ENCODE results near the gene MKI67.

The MKI67 gene

GRCh38 chr10:128068398-128069285 is 57.6 kb downstream of the MKI67 start:
- DNase-seq = no peak
- no peak for TF ChIP-seq CTCF (IDR thresholded peaks at IDR 0.05; ENCODE audit: low read depth, low read length, missing control alignments)
- Histone ChIP-seq H3K4me3 (ENCODE audit: low read depth, low read length) (no peak overlapping the region), H3K36me3 (replicated peaks) (peaks cover 35% of the 10 kb centered on the region), H3K27me3 (replicated peaks) (no peaks in the 10 kb centered on the region), H3K27ac (no peak overlapping the region)
- in situ Hi-C loops (cut with HindIII; ENCODE audit: low pct_ligation_motif_present, low sequenced_read_pairs) = no loop called here

GRCh38 chr10:128067691-128068397 is 58.4 kb downstream of the MKI67 start:
- H3K27ac ChIP-seq = no peak overlapping the region
- TF ChIP-seq CTCF (IDR thresholded peaks at IDR 0.05; ENCODE audit: low read depth, low read length, missing control alignments) = no peak
- H3K36me3 ChIP-seq (replicated peaks) = peaks cover 31% of the 10 kb centered on the region
- H3K27me3 ChIP-seq (replicated peaks) = no peaks in the 10 kb centered on the region
- DNase-seq = no peak
- no peak overlapping the region for H3K4me3 ChIP-seq (ENCODE audit: low read depth, low read length)
- in situ Hi-C loops (cut with HindIII; ENCODE audit: low pct_ligation_motif_present, low sequenced_read_pairs) = no loop called here

- Histone ChIP-seq H3K27ac (no peak overlapping the region), H3K4me3 (ENCODE audit: low read depth, low read length) (no peak overlapping the region), H3K36me3 (replicated peaks) (peaks cover 31% of the 10 kb centered on the region), H3K27me3 (replicated peaks) (no peaks in the 10 kb centered on the region)
- no peak for DNase-seq
- no peak for TF ChIP-seq CTCF (IDR thresholded peaks at IDR 0.05; ENCODE audit: low read depth, low read length, missing control alignments)
- in situ Hi-C loops (cut with HindIII; ENCODE audit: low pct_ligation_motif_present, low sequenced_read_pairs) = no loop called here
These were observed 59.3 kb downstream of the MKI67 start for GRCh38 chr10:128066870-128067382.

- no peak for DNase-seq
- H3K4me3 ChIP-seq (ENCODE audit: low read depth, low read length) = no peak overlapping the region
- TF ChIP-seq CTCF (IDR thresholded peaks at IDR 0.05; ENCODE audit: low read depth, low read length, missing control alignments) = no peak
- peaks cover 31% of the 10 kb centered on the region for H3K36me3 ChIP-seq (replicated peaks)
- no peaks in the 10 kb centered on the region for H3K27me3 ChIP-seq (replicated peaks)
- in situ Hi-C loops (cut with HindIII; ENCODE audit: low pct_ligation_motif_present, low sequenced_read_pairs) = no loop called here
- no peak overlapping the region for H3K27ac ChIP-seq
These were observed 60.2 kb downstream of the MKI67 start for GRCh38 chr10:128065881-128066534.

- no peaks in the 10 kb centered on the region for H3K27me3 ChIP-seq (replicated peaks)
- no peak for DNase-seq
- TF ChIP-seq CTCF (IDR thresholded peaks at IDR 0.05; ENCODE audit: low read depth, low read length, missing control alignments) = no peak
- no peak overlapping the region for H3K4me3 ChIP-seq (ENCODE audit: low read depth, low read length)
- H3K36me3 ChIP-seq (replicated peaks) = peaks cover 29% of the 10 kb centered on the region
- H3K27ac ChIP-seq = peak overlapping the region; percentile 0
- in situ Hi-C loops (cut with HindIII; ENCODE audit: low pct_ligation_motif_present, low sequenced_read_pairs) = no loop called here
These were observed 61.1 kb downstream of the MKI67 start for GRCh38 chr10:128064970-128065580.
